Parathyroid adenoma (tissue), 2 donors: ENCODE measurements around the gene INSYN2A.

Experiments used
- H2AFZ ChIP-seq: fragments of 300-600 bp; sonication (generic); one replicate; pipeline ENCODE4 v1.7.0; 2017; ENCODE audit warnings: antibody characterized with exemption, mild to moderate bottlenecking
- H3K27ac ChIP-seq: fragments of 300-600 bp; sonication (generic); one replicate; pipeline ENCODE4 v1.7.0; 2017
- H3K27me3 ChIP-seq: fragments of 300-600 bp; sonication (generic); one replicate; pipeline ENCODE4 v1.7.0; 2017; ENCODE audit warnings: low read length; ENCODE audit not compliant: control insufficient read depth, insufficient read depth
- H3K36me3 ChIP-seq: fragments of 300-600 bp; sonication (generic); one replicate; pipeline ENCODE4 v1.7.0; 2017; ENCODE audit warnings: low read length; ENCODE audit not compliant: control insufficient read depth, insufficient read depth
- H3K4me1 ChIP-seq: fragments of 300-600 bp; sonication (generic); one replicate; pipeline ENCODE4 v1.7.0; 2017; ENCODE audit warnings: control low read depth
- H3K4me2 ChIP-seq: fragments of 300-600 bp; sonication (generic); one replicate; pipeline ENCODE4 v1.7.0; 2017; ENCODE audit warnings: low read length
- H3K4me3 ChIP-seq: fragments of 300-600 bp; sonication (generic); one replicate; pipeline ENCODE4 v1.7.0; 2017; ENCODE audit warnings: low read depth, low read length
- H3K79me2 ChIP-seq: fragments of 300-600 bp; sonication (generic); one replicate; pipeline ENCODE4 v1.7.0; 2017; ENCODE audit warnings: control low read depth
- H3K9ac ChIP-seq: fragments of 300-600 bp; sonication (generic); one replicate; pipeline ENCODE4 v1.7.0; 2017; ENCODE audit warnings: mild to moderate bottlenecking
- H3K9me3 ChIP-seq: fragments of 300-600 bp; sonication (generic); one replicate; pipeline ENCODE4 v1.7.0; 2017; ENCODE audit warnings: low read length; ENCODE audit not compliant: control insufficient read depth
- CTCF ChIP-seq: fragments of 300-600 bp; sonication (generic); IDR thresholded peaks from one replicate; pipeline ENCODE4 v1.7.0; 2017; ENCODE audit warnings: antibody characterized with exemption, mild to moderate bottlenecking
- donor health status: primary hyperparathyroidism.

INSYN2A gene

GRCh38 chr10:127236266-127236665 is 39.9 kb upstream of the INSYN2A start:
- H3K4me1 ChIP-seq = no peaks in the 10 kb centered on the region
- no peak overlapping the region for H2AFZ ChIP-seq
- no peaks in the 10 kb centered on the region for H3K9me3 ChIP-seq
- H3K79me2 ChIP-seq = no peaks in the 10 kb centered on the region
- no peak overlapping the region for H3K9ac ChIP-seq
- no peak overlapping the region for H3K4me2 ChIP-seq
- H3K4me3 ChIP-seq = no peak overlapping the region
- H3K36me3 ChIP-seq = no peaks in the 10 kb centered on the region
- no peak for TF ChIP-seq CTCF
- no peak overlapping the region for H3K27ac ChIP-seq
- no peaks in the 10 kb centered on the region for H3K27me3 ChIP-seq

- H3K27ac ChIP-seq = no peak overlapping the region
- no peaks in the 10 kb centered on the region for H3K4me1 ChIP-seq
- H3K27me3 ChIP-seq = no peaks in the 10 kb centered on the region
- no peaks in the 10 kb centered on the region for H3K36me3 ChIP-seq
- H3K9me3 ChIP-seq = no peaks in the 10 kb centered on the region
- no peaks in the 10 kb centered on the region for H3K79me2 ChIP-seq
- H3K4me3 ChIP-seq = no peak overlapping the region
- H2AFZ ChIP-seq = no peak overlapping the region
- no peak overlapping the region for H3K9ac ChIP-seq
- TF ChIP-seq CTCF = no peak
- no peak overlapping the region for H3K4me2 ChIP-seq
Measured at GRCh38 chr10:127234306-127234800, 38.0 kb upstream of the INSYN2A start.

- Histone ChIP-seq H3K9ac (no peak overlapping the region), H3K9me3 (no peaks in the 10 kb centered on the region), H3K79me2 (no peaks in the 10 kb centered on the region), H3K36me3 (no peaks in the 10 kb centered on the region), H3K4me1 (no peaks in the 10 kb centered on the region), H3K4me2 (no peak overlapping the region), H3K4me3 (no peak overlapping the region), H3K27ac (no peak overlapping the region), H3K27me3 (no peaks in the 10 kb centered on the region), H2AFZ (no peak overlapping the region)
- TF ChIP-seq CTCF = no peak
Measured at GRCh38 chr10:127228195-127228787, 31.9 kb upstream of the INSYN2A start.

- no peaks in the 10 kb centered on the region for H3K9me3 ChIP-seq
- no peaks in the 10 kb centered on the region for H3K27me3 ChIP-seq
- no peak overlapping the region for H3K4me3 ChIP-seq
- H2AFZ ChIP-seq = no peak overlapping the region
- no peak overlapping the region for H3K4me2 ChIP-seq
- H3K9ac ChIP-seq = no peak overlapping the region
- H3K4me1 ChIP-seq = no peaks in the 10 kb centered on the region
- TF ChIP-seq CTCF = no peak
- no peaks in the 10 kb centered on the region for H3K36me3 ChIP-seq
- no peaks in the 10 kb centered on the region for H3K79me2 ChIP-seq
- no peak overlapping the region for H3K27ac ChIP-seq
Measured at GRCh38 chr10:127227663-127228062, 31.3 kb upstream of the INSYN2A start.

- Histone ChIP-seq H3K4me2 (no peak overlapping the region), H3K9me3 (no peaks in the 10 kb centered on the region)
- no peak for TF ChIP-seq CTCF
Measured at GRCh38 chr10:127227027-127227426, 30.6 kb upstream of the INSYN2A start.

More at GRCh38 chr10:127227027-127227426, 30.6 kb upstream of the INSYN2A start:
- Histone ChIP-seq H3K4me3 (no peak overlapping the region), H3K27ac (no peak overlapping the region), H3K9ac (no peak overlapping the region), H3K27me3 (no peaks in the 10 kb centered on the region), H3K36me3 (no peaks in the 10 kb centered on the region), H2AFZ (no peak overlapping the region), H3K79me2 (no peaks in the 10 kb centered on the region), H3K4me1 (no peaks in the 10 kb centered on the region)
